ENCODE data around the gene PREX1.
A peak's percentile ranks its signal among the peaks of the same experiment; 100 is the strongest.

PREX1 gene

GRCh38 chr20:48658198-48658476, 169.7 kb downstream of the PREX1 start:
- no peak overlapping the region for H3K4me3 ChIP-seq (ENCODE audit: low read length)
- TF ChIP-seq CTCF (conservative IDR thresholded peaks at IDR 0.05; ENCODE audit: low read length), result no peak
- no peak for DNase-seq (ENCODE audit: low read depth)

- peak; percentile 67 for DNase-seq (ENCODE audit: low read depth)
- no peak overlapping the region for H3K4me3 ChIP-seq (ENCODE audit: low read length)
- peak; percentile 98 for TF ChIP-seq CTCF (conservative IDR thresholded peaks at IDR 0.05; ENCODE audit: low read length)
These were observed 170.2 kb downstream of the PREX1 start for GRCh38 chr20:48657426-48658197.

GRCh38 chr20:48656661-48657211, 171.1 kb downstream of the PREX1 start:
- 0 out of 2 replicates have a peak, but pooled peaks have one; percentile 9 for TF ChIP-seq CTCF (conservative IDR thresholded peaks at IDR 0.05; ENCODE audit: low read length)
- H3K4me3 ChIP-seq (ENCODE audit: low read length), result no peak overlapping the region
- no peak for DNase-seq (ENCODE audit: low read depth)

GRCh38 chr20:48656137-48656536, 171.7 kb downstream of the PREX1 start:
- no peak for TF ChIP-seq CTCF (conservative IDR thresholded peaks at IDR 0.05; ENCODE audit: low read length)
- DNase-seq (ENCODE audit: low read depth), result no peak
- H3K4me3 ChIP-seq (ENCODE audit: low read length), result no peak overlapping the region

GRCh38 chr20:48653706-48654051, 174.1 kb downstream of the PREX1 start:
- TF ChIP-seq CTCF (conservative IDR thresholded peaks at IDR 0.05; ENCODE audit: low read length), result no peak
- no peak overlapping the region for H3K4me3 ChIP-seq (ENCODE audit: low read length)
- no peak for DNase-seq (ENCODE audit: low read depth)

GRCh38 chr20:48652961-48653705, 174.7 kb downstream of the PREX1 start:
- no peak overlapping the region for H3K4me3 ChIP-seq (ENCODE audit: low read length)
- no peak for DNase-seq (ENCODE audit: low read depth)
- no peak for TF ChIP-seq CTCF (conservative IDR thresholded peaks at IDR 0.05; ENCODE audit: low read length)

- TF ChIP-seq CTCF (conservative IDR thresholded peaks at IDR 0.05; ENCODE audit: low read length), result no peak
- no peak overlapping the region for H3K4me3 ChIP-seq (ENCODE audit: low read length)
- no peak for DNase-seq (ENCODE audit: low read depth)
These were observed 175.8 kb downstream of the PREX1 start for GRCh38 chr20:48651960-48652359.

Measured in AG10803 (cell line).